Esophagus muscularis mucosa (tissue), 4 donors: Measurements from ENCODE around the gene NRSN2. TPM values are rescaled to one million over a fixed set of nuclear protein-coding genes. Genes with fewer than 3 reads are reported as not detected.

Experiments used
- DNase-seq: peaks from one replicate; pipeline ENCODE4 v3.0.0-alpha.2; 2017; ENCODE audit errors: extremely low spot score
- H3K27ac ChIP-seq, 4 donors: fragments of 200-600 bp; sonication (generic); replicated peaks in 1 of 4; 1 replicate in 3 of 4; 2 replicates in 1 of 4; pipeline ENCODE4 v1.5.1; 2016 to 2019; ENCODE audit warnings: mild to moderate bottlenecking in 1 of 4
- H3K27me3 ChIP-seq, 4 donors: fragments of 200-600 bp; sonication (generic); one replicate each; pipeline versions ENCODE4 v1.5.1 to v1.6.0; 2016 to 2019
- H3K36me3 ChIP-seq, 4 donors: fragments of 200-600 bp; sonication (generic); one replicate each; pipeline ENCODE4 v1.5.1; 2016 to 2019
- H3K4me1 ChIP-seq, 4 donors: fragments of 200-600 bp; sonication (generic); one replicate each; pipeline ENCODE4 v1.5.1; 2016 to 2019
- H3K4me3 ChIP-seq, 4 donors: fragments of 200-600 bp; sonication (generic); 1 replicate in 2 of 4; 2 replicates in 2 of 4; pipeline ENCODE4 v1.5.1; 2016 to 2019; ENCODE audit warnings: mild to moderate bottlenecking in 4 of 4, moderate library complexity in 1 of 4
- H3K9me3 ChIP-seq, 4 donors: fragments of 200-600 bp; sonication (generic); 1 replicate in 3 of 4; 2 replicates in 1 of 4; pipeline ENCODE4 v1.5.1; 2016 to 2019
- EP300 ChIP-seq: sonication (generic); formaldehyde crosslinking; IDR thresholded peaks from one replicate; pipeline ENCODE4 v1.6.1; 2017; ENCODE audit warnings: antibody characterized with exemption
- POLR2A ChIP-seq: fragments of 450-650 bp; IDR thresholded peaks from one replicate; pipeline ENCODE4 v1.6.1; 2017; ENCODE audit warnings: antibody characterized with exemption, moderate library complexity, mild to moderate bottlenecking, low read depth
- POLR2AphosphoS5 ChIP-seq, 2 donors: sonication (generic); formaldehyde crosslinking; IDR thresholded peaks; one replicate each; pipeline ENCODE4 v1.6.1; 2017; ENCODE audit warnings: antibody characterized with exemption in 2 of 2
- WGBS: methylation state at CpG from one replicate; pipeline ENCODE4 v1.1.5; 2018; 5-methylcytosine and 5-hydroxymethylcytosine counted together
- intact Hi-C: fragments of 100-400 bp; cut with DNase I; formaldehyde crosslinking; loops from one replicate; pipeline ENCODE4 v1.15.1; 2023
- total RNA-seq, 4 donors: library from RNA; depleted of rRNA; stranded (reverse); fragments of >200 nt; gene quantifications; one replicate each; pipeline versions ENCODE4 v1.1.0 to v1.2.1, GENCODE V29; 2016
- TF ChIP-seq, protein P1 (sequence below), 3 experiments: fragments of 200-600 bp in 2 of 3; fragments of 450-650 bp in 1 of 3; sonication (generic) in 2 of 3; IDR thresholded peaks; one replicate each; pipeline ENCODE4 v1.5.1; 2017 to 2019; ENCODE audit warnings: antibody characterized with exemption in 3 of 3, mild to moderate bottlenecking in 2 of 3, moderate library complexity in 1 of 3

Gene NRSN2
- total RNA-seq, 4 donors from 2014 or later = 20.8 to 72.8 (median 48.9) TPM

DNA sequence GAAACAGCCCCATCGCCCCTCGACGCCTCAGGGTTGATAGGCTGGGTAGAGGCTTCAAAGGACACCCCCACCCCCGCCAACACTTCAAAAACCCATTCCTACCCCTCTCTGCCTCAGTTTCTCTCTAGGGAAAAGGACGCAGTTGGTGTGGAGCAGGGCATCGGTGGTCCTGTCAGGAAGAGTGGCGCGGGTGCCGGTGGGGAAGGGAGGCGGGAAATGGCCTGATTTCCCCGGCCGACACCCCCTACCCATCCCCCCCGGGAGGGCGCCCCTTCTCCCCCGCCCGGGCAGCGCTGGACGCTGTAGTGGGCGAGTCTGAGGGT, 367 bp downstream of the NRSN2 start:
- Histone ChIP-seq H3K4me3 (peak overlapping the region; percentile 69 to 94 (median 76)), H3K4me1 (peaks cover 15 to 34% (median 28%) of the 10 kb centered on the region in 4 donors), H3K9me3 (no peaks in the 10 kb centered on the region), H3K36me3 (peaks cover 0 to 28% (median 8%) of the 10 kb centered on the region in 4 donors), H3K27me3 (no peaks in the 10 kb centered on the region), H3K27ac (peak overlapping the region; percentile 90 to 96 (median 94))
- intact Hi-C loops = no loop called here
- no peak for TF ChIP-seq POLR2A
- TF ChIP-seq, protein P1, sequence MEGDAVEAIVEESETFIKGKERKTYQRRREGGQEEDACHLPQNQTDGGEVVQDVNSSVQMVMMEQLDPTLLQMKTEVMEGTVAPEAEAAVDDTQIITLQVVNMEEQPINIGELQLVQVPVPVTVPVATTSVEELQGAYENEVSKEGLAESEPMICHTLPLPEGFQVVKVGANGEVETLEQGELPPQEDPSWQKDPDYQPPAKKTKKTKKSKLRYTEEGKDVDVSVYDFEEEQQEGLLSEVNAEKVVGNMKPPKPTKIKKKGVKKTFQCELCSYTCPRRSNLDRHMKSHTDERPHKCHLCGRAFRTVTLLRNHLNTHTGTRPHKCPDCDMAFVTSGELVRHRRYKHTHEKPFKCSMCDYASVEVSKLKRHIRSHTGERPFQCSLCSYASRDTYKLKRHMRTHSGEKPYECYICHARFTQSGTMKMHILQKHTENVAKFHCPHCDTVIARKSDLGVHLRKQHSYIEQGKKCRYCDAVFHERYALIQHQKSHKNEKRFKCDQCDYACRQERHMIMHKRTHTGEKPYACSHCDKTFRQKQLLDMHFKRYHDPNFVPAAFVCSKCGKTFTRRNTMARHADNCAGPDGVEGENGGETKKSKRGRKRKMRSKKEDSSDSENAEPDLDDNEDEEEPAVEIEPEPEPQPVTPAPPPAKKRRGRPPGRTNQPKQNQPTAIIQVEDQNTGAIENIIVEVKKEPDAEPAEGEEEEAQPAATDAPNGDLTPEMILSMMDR (IDR thresholded peaks at IDR 0.05) = no peak
- no peak for TF ChIP-seq EP300
- TF ChIP-seq POLR2AphosphoS5 (IDR thresholded peaks at IDR 0.05) = no peak
- DNase-seq = no peak
- 2% methylated on average over 12 of the region's 19 CpGs for WGBS

DNA sequence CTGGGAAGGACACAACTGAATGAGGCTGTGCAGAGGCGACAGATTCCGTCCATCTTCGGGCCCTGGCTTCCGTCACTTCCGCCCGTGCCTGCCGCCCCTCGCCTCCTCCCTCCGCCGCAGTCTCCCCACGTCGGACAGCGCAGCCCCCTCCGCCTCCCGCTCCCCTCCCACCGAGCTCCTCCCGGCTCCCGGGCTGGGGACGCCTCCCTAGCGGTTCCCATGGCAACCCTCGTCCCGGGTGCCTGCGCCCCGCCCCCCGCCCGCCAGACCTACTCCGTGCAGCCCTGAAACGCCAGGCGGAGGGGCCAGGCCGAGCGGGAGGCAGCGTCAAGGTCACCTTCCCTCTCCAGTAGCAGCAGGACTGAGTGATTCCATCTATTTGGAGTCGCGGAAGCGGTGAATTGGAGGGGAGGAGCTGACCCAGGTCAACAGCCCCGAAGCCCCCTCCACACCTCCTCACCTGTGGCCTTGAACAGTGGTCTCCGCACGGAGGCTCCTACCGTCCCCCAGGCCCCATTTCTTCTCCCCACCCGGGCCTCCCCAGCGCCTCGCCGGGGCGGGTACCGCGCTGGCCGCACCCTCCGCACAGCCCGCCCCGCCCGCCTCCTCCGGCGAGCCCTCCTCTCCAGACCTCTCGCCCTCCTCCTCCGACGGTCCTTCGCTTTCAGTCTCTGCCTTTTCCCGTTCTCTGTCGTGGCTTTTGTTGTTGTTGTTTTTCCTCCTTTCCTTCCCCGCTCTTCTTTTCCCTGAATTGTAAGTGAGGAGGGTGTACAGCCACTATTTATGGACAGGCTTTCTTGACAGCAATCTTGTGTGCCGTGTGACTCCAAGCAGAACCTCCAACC, 951 bp downstream of the NRSN2 start:
- under 1% methylated on average over 59 of the region's 61 CpGs for WGBS
- TF ChIP-seq POLR2AphosphoS5 (IDR thresholded peaks at IDR 0.05) (peak; percentile 83 to 88), EP300 (no peak)
- peaks cover 15 to 34% (median 28%) of the 10 kb centered on the region in 4 donors for H3K4me1 ChIP-seq
- peak overlapping the region; percentile 69 to 94 (median 76) for H3K4me3 ChIP-seq
- no peaks in the 10 kb centered on the region for H3K9me3 ChIP-seq
- intact Hi-C loops = loop anchor here (2.0 kb wide), 1 partner anchor 115 kb away; the partner anchor contains the start of gene TBC1D20
- DNase-seq = peak; percentile 96
- H3K27me3 ChIP-seq = no peaks in the 10 kb centered on the region
- peak overlapping the region; percentile 90 to 96 (median 94) for H3K27ac ChIP-seq
- H3K36me3 ChIP-seq = peaks cover 0 to 32% (median 9%) of the 10 kb centered on the region in 4 donors

DNA sequence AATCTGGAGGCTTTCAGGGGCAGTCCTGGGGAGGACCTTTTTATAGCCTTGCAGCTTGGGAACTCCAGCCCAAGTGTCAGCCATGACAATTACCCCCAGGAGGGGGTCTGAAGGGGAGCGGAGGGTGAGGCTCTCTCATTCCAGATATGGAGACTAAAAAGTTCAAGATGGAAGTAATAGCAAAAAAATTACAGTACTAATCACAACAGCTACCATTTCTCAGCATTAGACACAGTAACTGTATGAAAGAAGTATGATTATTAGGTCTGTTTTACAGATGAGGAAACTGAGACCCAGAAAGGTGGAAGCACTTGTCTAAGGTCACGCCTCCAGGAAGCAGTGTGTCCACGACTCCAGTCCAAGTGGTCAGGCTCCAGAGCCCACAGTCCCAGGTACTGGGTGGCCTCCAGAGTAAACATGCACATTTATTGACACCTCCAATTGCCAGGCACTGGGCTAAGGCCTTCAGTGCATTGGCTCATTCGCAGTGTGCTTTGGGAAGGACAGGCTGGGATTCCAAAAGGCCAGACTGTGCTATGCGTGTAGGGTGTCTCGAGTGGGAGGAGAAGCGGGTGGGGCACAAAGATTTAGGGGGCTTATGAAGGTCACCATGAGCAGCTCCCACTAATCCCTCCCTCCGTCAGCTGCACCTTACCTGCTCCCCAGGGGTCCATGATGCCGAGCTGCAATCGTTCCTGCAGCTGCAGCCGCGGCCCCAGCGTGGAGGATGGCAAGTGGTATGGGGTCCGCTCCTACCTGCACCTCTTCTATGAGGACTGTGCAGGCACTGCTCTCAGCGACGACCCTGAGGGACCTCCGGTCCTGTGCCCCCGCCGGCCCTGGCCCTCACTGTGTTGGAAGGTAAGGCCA, 2.3 kb downstream of the NRSN2 start:
- H3K27ac ChIP-seq = peak overlapping the region; percentile 90 to 96 (median 94)
- no peaks in the 10 kb centered on the region for H3K27me3 ChIP-seq
- intact Hi-C loops = loop anchor here (2.0 kb wide), 1 partner anchor 114 kb away; the partner anchor contains the start of gene TBC1D20

DNA sequence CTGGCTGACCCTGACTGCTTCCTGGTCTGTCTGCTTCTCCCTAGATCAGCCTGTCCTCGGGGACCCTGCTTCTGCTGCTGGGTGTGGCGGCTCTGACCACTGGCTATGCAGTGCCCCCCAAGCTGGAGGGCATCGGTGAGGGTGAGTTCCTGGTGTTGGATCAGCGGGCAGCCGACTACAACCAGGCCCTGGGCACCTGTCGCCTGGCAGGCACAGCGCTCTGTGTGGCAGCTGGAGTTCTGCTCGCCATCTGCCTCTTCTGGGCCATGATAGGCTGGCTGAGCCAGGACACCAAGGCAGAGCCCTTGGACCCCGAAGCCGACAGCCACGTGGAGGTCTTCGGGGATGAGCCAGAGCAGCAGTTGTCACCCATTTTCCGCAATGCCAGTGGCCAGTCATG, 6.3 kb downstream of the NRSN2 start:
- TF ChIP-seq POLR2A = no peak
- no peak for TF ChIP-seq EP300
- TF ChIP-seq, protein P1 (IDR thresholded peaks at IDR 0.05) = no peak
- TF ChIP-seq POLR2AphosphoS5 (IDR thresholded peaks at IDR 0.05) = no peak
- intact Hi-C loops = loop anchor here (2.0 to 10.0 kb wide), 4 partner anchors 54 to 382 kb away; partner anchors contain the start of gene RBCK1
- peaks cover 6 to 24% (median 19%) of the 10 kb centered on the region in 4 donors for H3K4me1 ChIP-seq
- no peak overlapping the region for H3K4me3 ChIP-seq
- H3K27me3 ChIP-seq = no peaks in the 10 kb centered on the region
- no peak for DNase-seq
- no peak overlapping the region for H3K27ac ChIP-seq
- no peaks in the 10 kb centered on the region for H3K9me3 ChIP-seq
- peaks cover 0 to 42% (median 18%) of the 10 kb centered on the region in 4 donors for H3K36me3 ChIP-seq
- WGBS = 94% methylated on average over 3 of the region's 13 CpGs

More for the DNA sequence above, 2.3 kb downstream of the NRSN2 start:
- Histone ChIP-seq H3K4me1 (peaks cover 15 to 37% (median 30%) of the 10 kb centered on the region in 4 donors), H3K9me3 (no peaks in the 10 kb centered on the region), H3K36me3 (peaks cover 0 to 42% (median 18%) of the 10 kb centered on the region in 4 donors), H3K4me3 (no peak overlapping the region)
- 93% methylated on average over 19 of the region's 19 CpGs for WGBS
- TF ChIP-seq POLR2AphosphoS5 (IDR thresholded peaks at IDR 0.05) = no peak
- TF ChIP-seq, protein P1 (IDR thresholded peaks at IDR 0.05) = no peak
- no peak for DNase-seq
